ENCODE data around the gene LYST. TPM values are rescaled to one million over a fixed set of nuclear protein-coding genes. Genes with fewer than 3 reads are reported as not detected.

Gene LYST
- total and polyA plus RNA-seq, 2 of the 4 experiments (the other 2 are of a cell fraction): 2.2 to 7.2 TPM

DNA sequence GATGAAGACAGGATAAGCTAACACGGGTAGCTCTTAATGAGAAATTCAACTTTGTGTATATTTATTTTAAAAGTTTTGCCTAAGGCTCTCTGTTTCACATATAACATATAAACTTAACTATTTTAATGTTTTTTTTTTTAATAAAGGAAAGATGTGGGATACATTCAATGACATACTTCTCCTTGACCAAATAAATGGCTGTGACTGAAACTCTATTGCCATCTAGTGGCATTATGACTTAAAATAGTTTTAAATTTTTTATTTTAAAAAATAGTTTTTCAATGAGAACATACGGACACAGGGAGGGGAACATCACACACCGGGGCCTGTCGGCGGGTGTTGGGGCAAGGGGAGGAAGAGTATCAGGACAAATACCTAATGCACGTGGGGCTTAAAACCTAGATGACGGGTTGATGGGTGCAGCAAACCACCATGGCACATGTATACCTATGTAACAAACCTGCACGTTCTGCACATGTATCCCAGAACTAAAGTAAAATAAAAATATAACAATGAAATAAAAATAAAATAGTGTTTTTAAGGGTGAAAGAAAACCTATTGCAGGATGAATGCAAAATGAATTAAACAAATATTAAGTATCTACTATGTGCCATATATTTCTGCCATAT lies 83.4 kb downstream of the LYST start:
- Histone ChIP-seq H3K56ac (ENCODE audit: extremely low read depth, insufficient read depth, low read length) (no peak overlapping the region), H3K9ac (ENCODE audit: low read depth, low read length) (no peak overlapping the region), H2AK9ac (replicated peaks; ENCODE audit: low read depth, low read length, poor library complexity) (no peak overlapping the region), H4K8ac (ENCODE audit: low read depth in 2 of 2, low read length in 2 of 2) (no peak overlapping the region), H3K79me1 (ENCODE audit: low read depth in 1 of 2, low read length in 2 of 2) (no peaks in the 10 kb centered on the region), H3K4ac (ENCODE audit: low read depth, low read length) (no peak overlapping the region), H3K27me3 (ENCODE audit: control insufficient read depth, insufficient read depth, low read length) (no peaks in the 10 kb centered on the region), H3K18ac (ENCODE audit: low read depth, low read length) (no peak overlapping the region), H3K14ac (replicated peaks; ENCODE audit: low read depth, low read length) (no peak overlapping the region), H3K36me3 (ENCODE audit: control insufficient read depth, insufficient read depth, low read length) (no peaks in the 10 kb centered on the region), H4K91ac (ENCODE audit: insufficient read depth, low read depth, low read length) (no peak overlapping the region), H3K9me3 (ENCODE audit: control insufficient read depth, insufficient read depth, low read length) (no peaks in the 10 kb centered on the region), H3K4me2 (ENCODE audit: low read depth, low read length) (no peak overlapping the region), H3K4me1 (ENCODE audit: control insufficient read depth, insufficient read depth, low read length) (peaks cover 6% of the 10 kb centered on the region), H3K27ac (ENCODE audit: insufficient read depth, low read length) (no peak overlapping the region), H3K9me1 (ENCODE audit: insufficient read depth, low read length) (no peaks in the 10 kb centered on the region), H3K23ac (ENCODE audit: low read depth, low read length) (no peak overlapping the region), H2AFZ (replicated peaks; ENCODE audit: low read length, poor library complexity) (no peak overlapping the region), H2BK20ac (ENCODE audit: low read depth, low read length) (no peak overlapping the region), H2BK120ac (ENCODE audit: low read depth, low read length) (no peak overlapping the region; the same call in 1 of the 2 replicates), H4K5ac (ENCODE audit: low read depth, low read length) (no peak overlapping the region), H2BK15ac (ENCODE audit: low read depth, low read length) (no peak overlapping the region), H2BK5ac (ENCODE audit: low read depth, low read length, poor library complexity, severe bottlenecking) (no peak overlapping the region), H4K20me1 (ENCODE audit: insufficient read depth, low read length) (no peaks in the 10 kb centered on the region), H3K4me3 (ENCODE audit: insufficient read depth, low read depth, low read length) (no peak overlapping the region), H2AK5ac (ENCODE audit: low read depth, low read length) (no peak overlapping the region)
- WGBS, 2 experiments (ENCODE audit: extremely low coverage in 2 of 2, insufficient read length in 1 of 2): no CpG with 5 or more reads among the region's 8 CpGs
- intact Hi-C loops (cut with micrococcal nuclease) (loop anchor here (1.0 to 5.0 kb wide), 4 partner anchors 186 to 278 kb away; partner anchors contain the start of gene B3GALNT2), in situ Hi-C loops (cut with MboI; ENCODE audit: low sequenced_read_pairs) (no loop called here), dilution Hi-C loops (cut with HindIII; ENCODE audit: low sequenced_read_pairs, unreplicated experiment) (no loop called here)
- ChIA-PET POLR2A (ENCODE audit: unreplicated experiment) (interaction anchor here (0.6 kb wide), 1 partner anchor 125 kb away, joined by 10 read pairs; no protein-coding TSS in a partner anchor), CTCF (interaction anchor here (0.5 to 1.7 kb wide), 24 partner anchors 8 to 692 kb away, joined by 3 to 9 read pairs (median 4); no protein-coding TSS in a partner anchor)
- no TSS peak for BruUV-seq (replicated peaks)
- DNase-seq: peak; percentile 73
- peak; percentile 78 for ATAC-seq (ENCODE audit: low read depth)
- TF ChIP-seq MAFK (IDR thresholded peaks at IDR 0.05; ENCODE audit: low read depth, low read length) (no peak), CEBPB (IDR thresholded peaks at IDR 0.05; ENCODE audit: low read depth, low read length) (no peak), MXI1 (IDR thresholded peaks at IDR 0.05; ENCODE audit: borderline replicate concordance, low read depth, low read length) (no peak), FOS (IDR thresholded peaks at IDR 0.05; ENCODE audit: low read depth, low read length) (no peak), SMC3 (IDR thresholded peaks at IDR 0.05; ENCODE audit: low read depth, low read length) (peak; percentile 78), CTCF (conservative IDR thresholded peaks at IDR 0.05; ENCODE audit: low read depth, low read length) (peak; percentile 70), RFX5 (IDR thresholded peaks at IDR 0.05; ENCODE audit: low read depth, low read length) (no peak), BHLHE40 (IDR thresholded peaks at IDR 0.05; ENCODE audit: low read depth, low read length) (no peak), NFE2L2 (IDR thresholded peaks at IDR 0.05; ENCODE audit: low read depth, low read length) (no peak), MAZ (IDR thresholded peaks at IDR 0.05; ENCODE audit: borderline replicate concordance, low read depth, low read length) (no peak), USF2 (IDR thresholded peaks at IDR 0.05; ENCODE audit: low read depth, low read length) (no peak), RAD21 (IDR thresholded peaks at IDR 0.05; ENCODE audit: low read length) (peak; percentile 80), CHD1 (IDR thresholded peaks at IDR 0.05; ENCODE audit: low read depth, low read length) (no peak), POLR2A (IDR thresholded peaks at IDR 0.05; ENCODE audit: low read depth, low read length) (0 out of 2 replicates have a peak, but pooled peaks have one; percentile 31)
- TF ChIP-seq, protein P1, sequence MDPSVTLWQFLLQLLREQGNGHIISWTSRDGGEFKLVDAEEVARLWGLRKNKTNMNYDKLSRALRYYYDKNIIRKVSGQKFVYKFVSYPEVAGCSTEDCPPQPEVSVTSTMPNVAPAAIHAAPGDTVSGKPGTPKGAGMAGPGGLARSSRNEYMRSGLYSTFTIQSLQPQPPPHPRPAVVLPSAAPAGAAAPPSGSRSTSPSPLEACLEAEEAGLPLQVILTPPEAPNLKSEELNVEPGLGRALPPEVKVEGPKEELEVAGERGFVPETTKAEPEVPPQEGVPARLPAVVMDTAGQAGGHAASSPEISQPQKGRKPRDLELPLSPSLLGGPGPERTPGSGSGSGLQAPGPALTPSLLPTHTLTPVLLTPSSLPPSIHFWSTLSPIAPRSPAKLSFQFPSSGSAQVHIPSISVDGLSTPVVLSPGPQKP (IDR thresholded peaks at IDR 0.05; ENCODE audit: borderline replicate concordance, low read depth, low read length): no peak

Data from IMR-90 (cell line).